GM19351 (cell line): ENCODE measurements around the gene CCR7.
"Not testable (repeated sequence)": the region's sequence is repeated elsewhere in the genome, so short reads cannot be mapped to it uniquely, and the experiment has no call there.

Experiments used
- ATAC-seq: cut with Tn5 transposase; IDR thresholded peaks from one replicate; pipeline ENCODE4 v1.9.1; 2021; ENCODE audit warnings: mild to moderate bottlenecking, moderate library complexity; ENCODE audit not compliant: unreplicated experiment

Gene CCR7

DNA sequence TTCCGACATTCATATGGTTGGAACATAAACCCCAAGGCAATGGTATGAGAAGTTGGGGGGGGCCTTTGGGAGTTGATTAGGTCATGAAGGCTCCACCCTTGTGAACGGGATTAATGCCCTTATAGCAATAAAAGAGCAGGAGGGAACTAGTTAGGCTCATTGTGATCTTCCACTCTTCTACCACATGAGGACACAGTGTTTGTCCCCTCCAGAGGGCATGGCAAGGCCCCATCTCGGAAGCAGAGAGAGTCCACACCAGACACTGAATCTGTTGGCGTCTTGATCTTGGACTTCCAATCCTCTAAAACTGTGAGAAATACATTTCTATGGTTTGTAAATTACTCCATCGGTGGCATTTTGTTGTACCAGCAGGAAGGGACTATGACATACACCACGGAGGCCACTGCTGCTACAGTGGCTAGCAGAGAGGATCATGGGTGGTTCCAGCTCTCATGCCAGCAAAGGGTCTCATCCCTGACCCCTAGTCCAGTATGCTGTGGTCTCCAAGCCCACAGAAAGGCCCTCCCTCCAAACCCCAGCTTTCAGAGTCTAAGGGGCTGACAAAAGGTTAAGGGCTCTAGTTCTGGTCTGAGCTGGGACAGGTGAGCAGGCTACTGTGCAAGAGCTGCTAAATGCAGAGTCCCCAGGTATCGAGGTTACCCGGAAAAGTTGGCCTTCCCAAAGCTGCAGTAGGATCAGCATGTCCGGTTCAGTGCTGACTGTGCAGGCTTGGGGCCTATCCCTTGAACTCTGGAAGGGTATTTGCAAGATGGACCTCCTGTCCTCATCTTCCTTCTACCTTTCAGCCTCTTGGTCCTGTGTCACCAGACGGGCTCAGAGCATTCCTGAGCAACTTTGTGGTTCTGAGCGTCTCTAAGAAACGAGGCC, 12.2 kb downstream of the CCR7 start:
- ATAC-seq, result no peak

DNA sequence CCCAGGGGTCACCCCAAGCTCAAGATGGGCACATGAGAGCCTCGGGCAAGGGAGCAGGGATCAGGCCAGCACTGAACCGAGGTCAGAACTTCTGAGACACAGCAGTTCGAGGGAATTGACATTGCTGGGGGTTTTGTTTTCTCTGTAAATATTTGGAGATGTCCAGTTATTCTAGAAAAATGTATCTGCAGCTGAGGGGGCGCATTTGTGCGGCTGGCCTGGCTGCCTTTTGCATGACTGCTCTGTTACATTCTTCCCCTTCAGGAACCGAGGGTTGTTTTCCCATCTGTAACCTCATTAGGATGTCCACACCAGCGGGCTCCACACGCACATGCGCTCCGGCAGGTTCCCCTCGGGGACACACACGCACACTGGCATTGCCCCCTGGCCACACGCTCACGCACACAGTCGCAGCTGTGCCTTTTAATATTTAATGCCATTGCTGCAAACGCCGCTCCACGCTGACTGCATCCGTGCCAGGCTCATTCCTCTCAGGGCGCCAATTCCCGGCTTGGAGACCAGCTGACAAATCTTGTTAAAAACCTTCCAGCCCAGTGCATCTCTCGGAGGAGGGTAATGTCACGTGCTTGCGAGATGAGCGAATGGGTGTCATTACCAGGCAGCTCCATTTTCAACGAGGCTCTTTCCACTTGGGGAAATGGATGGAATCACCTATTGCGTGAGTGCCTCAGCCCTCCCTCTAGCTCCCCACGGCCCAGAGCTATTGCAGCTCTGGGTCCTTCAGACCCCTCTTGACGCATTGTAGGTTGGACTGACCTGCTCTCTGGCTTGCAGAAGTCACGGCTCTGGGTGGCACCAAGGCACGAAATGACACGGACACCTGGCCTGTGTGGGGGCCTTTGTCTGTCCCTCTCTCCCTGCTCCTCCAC, 13.1 kb downstream of the CCR7 start:
- no peak for ATAC-seq

DNA sequence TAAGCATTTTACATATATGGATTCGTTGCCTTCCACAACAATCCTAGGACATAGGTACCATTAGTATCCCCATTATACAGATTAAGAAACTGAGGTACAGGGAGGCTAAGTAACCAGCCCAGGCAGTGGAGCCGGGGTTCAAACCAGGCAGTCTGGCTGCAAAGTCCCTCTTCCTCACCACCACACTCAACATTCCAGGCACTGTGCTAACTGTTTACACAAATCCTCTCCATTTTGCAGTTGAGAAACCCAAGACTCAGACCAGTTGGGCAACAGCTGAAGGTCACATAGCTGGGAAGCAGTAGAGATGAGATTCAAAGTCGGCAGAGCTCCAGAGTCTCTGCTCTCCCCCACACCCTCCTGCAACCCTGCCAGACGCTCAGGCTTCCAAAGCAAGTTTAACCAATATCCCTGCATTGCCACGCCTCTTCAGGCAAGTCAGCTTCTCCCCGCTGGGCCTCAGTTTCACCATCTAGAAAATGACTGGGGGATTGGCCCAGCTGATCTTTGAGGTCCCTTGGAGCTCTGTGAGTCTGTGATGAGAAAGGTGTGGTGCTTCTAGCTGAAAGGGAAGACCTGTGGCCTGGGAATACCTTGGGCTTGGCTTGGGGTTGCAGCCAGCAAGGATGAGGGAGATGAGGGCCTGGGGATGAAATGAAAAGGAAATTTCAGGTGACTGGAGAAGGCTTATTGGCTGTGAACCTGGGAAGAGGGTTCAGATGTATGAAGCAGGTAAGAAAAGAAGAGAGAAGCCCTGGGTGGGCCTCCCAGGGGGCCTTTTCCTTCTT, 14.0 kb downstream of the CCR7 start:
- no peak for ATAC-seq

DNA sequence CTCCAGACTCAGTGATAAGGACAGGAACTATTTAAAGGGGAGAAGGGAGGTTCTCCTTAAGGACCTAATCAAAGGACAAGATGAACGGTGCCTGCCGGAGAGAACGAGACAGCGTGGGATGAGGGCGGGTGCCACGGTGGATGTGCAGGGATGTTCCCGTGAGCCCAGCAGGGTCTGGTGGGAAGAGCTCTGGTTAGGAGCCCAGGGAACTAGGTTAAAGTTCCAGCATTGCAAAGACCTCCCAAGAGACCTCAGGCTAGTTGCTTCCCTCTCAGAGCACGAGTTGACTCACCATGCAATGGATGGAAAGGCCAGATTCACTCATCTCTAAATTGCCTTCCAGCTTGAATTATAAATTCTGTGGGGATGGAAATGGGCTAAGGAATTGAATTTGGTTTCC, 14.7 kb downstream of the CCR7 start:
- no peak for ATAC-seq

DNA sequence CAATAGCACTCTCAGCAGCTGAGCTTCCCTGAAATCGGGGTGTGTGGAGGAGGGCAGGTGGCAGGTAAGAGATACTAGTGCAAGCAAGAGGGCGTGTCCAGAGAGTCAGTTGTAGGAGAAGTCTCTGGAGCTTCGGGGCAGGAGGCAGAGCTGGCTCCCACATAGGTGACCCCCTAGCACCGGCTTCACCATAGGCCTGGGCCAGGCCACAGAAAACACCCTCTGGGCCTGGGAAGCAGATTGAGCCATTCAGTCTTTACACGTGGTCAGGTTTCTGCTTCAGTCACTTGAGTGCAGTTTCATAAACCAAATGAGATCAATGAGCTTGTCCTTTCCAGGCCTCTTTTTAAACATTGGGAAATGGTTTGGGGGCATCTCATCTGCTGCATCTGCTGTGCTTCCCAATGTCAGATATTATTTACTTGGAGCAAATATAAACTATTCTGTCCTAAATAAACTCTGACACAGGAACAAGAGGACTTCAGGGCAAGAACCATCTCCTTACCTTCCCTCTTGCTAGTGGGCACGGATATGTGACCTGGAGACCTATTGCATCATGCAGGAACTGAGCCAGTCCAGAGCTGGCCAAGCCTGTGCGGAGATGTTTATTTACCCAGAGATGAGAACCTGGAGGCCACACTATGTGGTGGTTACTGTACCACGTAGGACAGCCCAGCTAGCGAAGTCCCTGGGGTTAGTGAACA, 16.1 kb downstream of the CCR7 start:
- ATAC-seq, result no peak

DNA sequence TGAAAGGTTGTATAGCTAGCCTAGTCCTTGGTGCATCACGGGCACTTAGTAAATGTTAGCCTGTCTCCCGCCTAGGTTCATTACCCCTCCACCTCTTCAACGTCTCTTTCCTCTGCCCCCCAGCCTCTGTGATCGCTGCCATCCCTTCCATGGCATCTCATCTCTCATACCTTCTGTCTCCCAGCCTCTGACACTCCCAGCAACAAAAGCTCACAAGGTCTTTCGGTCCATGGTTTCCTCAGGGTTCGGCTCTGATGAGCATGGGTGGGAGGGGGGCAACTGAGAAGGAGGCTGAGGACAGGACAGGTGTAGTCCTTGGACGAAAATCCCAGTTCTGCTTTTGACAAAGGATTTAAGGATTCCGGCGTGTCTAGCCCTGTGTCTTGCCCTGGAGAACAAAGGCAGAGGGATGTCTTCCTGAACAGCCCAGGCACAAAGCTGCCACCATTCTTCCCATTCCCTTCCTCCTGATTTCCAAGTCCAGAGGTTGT, 16.7 kb downstream of the CCR7 start:
- no peak for ATAC-seq

DNA sequence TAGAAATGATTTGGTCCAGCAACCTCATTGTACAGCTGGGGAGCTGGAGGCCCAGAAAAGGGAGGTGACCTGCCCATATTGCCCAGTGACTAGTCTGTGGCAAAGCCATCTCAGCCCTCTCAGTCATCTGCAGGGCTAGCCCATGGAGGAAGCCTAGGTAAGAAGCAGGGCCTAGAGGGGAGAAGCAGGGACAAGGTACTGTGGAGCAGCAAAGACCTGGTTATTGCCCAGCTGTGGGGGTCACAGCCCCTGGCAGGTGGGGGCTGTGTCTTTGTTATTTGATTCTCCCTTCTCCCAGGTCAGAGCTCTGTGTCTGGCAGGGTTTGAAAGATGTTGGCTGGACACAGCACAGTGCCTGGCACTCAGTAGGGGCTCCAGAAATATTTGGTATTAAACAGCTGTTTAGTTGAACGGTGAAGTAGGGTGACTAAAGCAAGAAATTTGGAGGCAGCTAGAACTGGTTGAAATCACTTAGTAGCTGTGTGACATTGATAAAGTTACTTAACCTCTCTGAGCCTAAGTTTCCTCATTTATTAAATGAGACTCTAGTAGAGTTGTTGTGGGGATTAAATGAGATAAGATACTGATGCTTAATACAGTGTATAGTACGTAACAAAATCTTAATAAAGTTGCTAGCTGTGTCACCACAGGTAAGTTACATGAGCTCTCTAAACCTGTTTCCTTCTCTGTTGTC, 17.3 kb downstream of the CCR7 start:
- ATAC-seq, result no peak

DNA sequence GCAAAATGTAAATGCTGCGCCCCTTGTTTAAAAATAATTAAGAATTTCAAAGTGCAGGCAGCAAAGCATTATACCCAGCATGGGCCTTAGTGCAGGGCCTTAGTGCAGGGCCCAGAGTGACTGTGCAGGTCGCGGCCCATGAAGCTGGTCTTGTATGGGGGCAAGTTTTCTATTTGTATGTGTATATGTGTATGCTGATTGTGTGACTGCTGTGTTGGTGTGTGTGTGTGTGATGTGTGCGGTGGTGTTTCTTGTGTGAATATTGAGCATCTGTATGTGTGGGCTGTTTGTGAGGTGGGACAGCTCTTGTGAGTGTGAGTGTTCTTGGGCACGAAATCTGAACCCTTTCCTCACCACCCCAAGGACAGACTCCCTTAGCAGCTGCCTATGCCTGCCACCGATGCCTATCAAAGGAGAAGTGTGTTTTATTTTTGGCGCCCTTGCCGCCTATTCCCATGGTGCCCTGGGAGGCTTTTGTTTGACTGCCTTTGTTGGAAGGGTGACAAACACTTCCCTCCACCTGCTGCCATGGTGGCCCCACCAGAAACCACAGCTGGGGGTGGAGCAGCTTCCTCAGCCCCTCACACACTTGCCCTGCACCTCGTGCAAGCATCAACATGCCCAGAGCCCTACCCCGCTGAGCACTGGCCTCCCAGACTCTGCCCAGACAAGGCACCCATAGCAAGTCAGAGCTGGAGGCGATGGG, 18.0 kb downstream of the CCR7 start:
- no peak for ATAC-seq

DNA sequence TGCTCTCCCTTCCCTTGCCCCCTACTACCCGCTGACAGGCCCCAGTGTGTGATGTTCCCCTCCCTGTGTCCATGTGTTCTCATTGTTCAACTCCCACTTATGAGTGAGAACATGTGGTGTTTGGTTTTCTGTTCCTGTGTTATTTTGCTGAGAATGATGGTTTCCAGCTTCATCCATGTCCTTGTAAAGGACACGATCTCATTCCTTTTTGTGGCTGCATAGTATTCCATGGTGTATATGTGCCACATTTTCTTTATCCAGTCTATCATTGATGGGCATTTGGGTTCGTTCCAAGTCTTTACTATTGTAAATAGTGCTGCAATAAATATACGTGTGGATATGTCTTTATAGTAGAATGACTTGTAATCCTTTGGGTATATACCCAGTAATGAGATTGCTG, 18.8 kb downstream of the CCR7 start:
- ATAC-seq, result not testable (repeated sequence)

DNA sequence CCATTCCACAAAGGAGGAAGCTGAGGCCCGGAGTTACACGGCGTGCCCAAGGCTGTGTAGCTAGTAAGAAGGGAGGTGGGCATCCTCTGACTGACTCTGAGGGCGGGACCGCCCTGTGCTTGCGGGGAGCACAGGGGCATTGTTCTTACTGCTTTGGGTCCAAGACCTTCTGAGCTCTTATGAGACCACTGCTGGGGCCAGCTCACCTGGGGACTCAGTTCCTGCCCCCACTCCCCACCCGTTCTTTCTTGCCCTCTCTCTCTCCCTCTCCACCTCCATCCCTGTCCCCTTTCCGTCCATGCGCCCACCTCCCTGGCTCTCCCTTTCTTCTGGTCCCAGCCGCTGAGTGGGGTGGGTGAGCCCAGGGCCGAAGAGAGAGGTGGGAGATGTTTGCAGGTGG, 19.6 kb downstream of the CCR7 start:
- ATAC-seq, result no peak

DNA sequence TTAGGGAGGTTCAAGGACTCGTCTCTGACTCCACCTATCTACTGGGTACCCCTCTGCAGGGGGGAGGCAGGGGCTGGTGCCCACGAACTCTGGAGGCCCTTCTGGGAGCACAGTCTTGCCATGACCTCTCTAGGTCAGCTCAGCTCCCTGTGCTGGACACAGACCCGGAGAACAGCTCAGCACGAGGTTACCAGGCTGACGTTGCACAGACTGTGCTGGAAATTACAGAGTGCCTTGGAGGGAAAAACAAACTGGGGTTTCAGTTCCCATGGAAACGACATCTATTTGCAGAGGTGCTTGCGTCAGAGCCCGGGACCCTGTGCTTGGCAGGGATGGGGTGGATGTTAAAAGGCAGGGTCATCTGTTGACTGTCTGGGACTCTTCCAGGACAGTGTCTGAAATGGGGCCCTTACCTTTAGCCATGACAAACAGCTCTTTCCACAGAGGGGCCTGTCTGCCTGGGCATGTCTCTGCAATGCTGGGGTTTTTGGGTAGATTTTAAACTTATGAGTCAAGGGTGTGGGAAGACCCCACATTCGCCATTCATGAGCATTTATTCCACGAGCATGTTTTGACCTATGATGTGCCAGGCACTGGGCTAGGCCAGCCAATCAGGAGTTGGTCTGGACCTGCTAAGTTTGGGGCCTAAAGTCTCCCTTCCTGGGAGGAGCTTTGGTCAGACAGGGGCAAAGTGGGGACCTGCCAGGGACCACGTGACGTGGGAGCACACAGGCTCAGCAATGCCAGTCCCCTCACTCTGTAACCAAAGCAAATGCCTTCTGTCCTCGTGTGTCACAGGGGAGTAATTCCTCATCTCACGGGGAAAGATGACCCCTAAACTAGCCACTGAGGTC, 22.5 kb downstream of the CCR7 start:
- ATAC-seq, result peak; percentile 55

DNA sequence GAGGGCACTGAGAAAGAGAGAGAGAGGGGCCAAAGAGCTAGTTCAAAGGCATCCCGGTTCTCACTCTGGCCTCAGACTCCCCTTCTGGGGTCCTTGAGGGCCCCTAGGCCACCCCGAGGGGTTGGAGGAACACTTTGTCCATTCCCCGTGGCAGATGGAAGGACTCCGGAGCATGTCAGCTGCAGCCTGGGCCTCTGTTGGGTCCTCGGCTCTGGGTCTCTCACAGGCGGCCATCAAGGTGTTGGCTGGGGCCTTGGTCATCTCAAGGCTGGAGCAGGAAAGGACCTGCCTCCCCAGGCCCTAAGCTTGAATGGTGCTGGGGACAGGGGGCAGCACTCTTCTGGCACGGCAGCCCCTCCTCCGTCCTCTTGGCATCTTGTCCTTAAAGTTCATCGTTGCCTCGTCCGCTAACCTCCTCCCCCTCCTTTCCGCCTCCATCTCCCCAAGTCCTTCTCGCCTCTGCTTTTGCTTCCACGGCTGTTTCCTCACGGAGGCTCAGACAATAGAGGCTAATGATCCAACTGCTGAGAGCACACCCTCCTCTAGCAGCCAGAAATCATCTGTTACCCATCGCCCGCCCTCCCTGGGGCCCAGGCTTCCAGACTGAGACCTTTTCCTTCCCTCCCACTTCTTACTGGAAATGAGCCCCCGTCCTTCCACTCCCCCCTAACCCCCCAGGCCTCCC, 23.3 kb downstream of the CCR7 start:
- no peak for ATAC-seq

DNA sequence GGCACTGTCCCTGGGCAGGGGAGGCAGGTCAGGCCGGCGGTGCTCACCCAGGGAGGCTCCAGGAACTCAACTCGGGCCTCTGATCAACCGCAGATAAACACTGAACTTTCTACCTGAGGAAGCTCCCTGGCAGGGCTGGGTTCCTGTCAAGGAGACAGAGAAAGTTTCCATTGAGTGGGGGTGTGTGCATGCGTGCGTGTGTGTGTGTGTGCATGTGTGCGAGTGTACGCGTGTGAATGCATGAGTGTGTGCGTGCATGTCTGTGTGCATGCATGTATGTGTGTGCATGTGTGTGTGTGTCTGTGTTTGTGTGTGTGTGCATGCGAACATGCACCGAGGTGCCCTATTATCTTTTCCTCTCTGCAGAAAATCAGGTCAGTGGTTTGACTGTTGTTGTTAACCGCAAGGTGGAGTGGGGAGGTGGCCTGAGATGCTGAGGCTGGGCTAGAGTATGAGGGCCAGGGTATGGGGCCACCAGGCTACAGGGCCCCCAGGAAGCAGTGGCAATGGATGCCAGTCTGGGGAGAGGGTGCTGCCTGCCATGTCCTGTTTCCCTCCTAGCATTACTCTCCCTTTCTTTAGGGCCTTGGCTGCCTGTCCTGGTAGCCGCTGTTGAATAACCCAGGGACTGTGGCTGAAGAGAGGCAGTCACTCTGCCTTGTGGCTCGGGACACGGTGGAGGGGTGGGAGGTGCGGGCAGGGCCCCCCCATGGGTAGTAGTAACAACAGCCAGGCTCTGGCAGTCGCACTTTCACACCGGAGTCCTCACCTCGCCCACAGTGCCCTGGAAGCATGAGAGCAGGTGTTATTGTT, 24.0 kb downstream of the CCR7 start:
- ATAC-seq, result no peak

DNA sequence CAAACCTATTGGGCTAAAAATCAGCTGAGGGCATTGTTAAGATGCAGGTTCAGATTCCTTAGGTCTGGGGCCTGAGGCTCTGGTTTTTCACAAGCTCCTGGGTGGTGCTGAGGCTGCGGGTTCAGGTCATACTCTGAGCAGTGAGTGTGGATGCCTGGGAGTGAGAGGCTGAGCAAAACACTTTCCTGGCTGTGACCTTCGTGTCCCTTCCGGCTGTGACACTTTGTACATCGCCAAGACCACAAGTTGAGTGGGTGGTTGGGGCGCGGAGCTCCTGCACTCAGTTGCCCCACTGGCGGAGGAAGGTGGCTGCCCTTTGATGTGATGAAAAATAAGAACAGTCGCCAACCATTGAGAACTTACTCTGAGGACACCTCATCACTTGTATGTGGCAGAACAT, 24.8 kb downstream of the CCR7 start:
- ATAC-seq, result no peak

DNA sequence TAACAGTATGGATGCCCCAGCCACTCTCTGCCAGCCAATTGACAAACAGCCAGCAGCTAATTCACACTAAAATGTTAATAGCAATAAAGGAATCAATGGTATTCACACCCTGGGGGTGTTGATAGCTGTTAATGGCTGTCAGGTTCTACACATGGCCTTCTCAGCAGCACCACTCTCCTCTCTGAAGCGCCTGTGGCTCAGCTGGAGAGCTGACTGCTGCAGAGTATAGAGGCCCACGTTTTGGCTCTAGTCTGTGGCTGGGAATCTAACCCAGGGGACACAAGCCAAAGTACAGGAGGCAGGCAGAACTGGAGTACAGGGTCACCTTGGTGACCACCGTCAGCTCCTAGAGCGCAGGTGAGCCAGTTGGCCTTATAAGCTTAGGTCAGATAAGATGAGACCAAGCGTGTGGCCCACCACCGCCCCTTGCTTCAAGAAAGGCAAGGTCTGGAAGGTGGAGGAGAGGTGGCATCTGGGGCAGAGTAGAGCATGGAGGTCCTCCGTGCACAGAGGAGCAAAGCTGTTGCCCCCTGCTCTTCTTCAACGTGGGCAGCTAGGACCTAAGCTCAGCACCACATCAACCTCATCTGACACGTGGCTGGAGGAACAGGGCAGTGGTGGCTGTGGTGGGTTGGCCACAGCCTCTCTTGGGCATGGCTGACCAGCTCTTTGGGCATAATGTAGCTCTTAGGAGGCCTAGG, 25.4 kb downstream of the CCR7 start:
- no peak for ATAC-seq
